B cell (primary cell): ENCODE data around the gene OXTR. TPM values are rescaled to one million over a fixed set of nuclear protein-coding genes. Genes with fewer than 3 reads are reported as not detected.

Experiments
- ATAC-seq: fragments of 200-7000 bp; cut with Tn5 transposase; one replicate; pipeline ENCODE4 v1.10.0; 2021; ENCODE audit warnings: low read depth, mild to moderate bottlenecking, moderate number of reproducible peaks, moderate library complexity
- CTCF ChIA-PET: fragments of 350-600 bp; sonication (Branson Sonifier 250); formaldehyde crosslinking; loops from one replicate; lab custom pipeline; 2021; ENCODE audit warnings: antibody characterized with exemption, inconsistent platforms; lab: Charles Lee
- POLR2A ChIA-PET: fragments of 350-600 bp; sonication (Branson Sonifier 250); formaldehyde crosslinking; loops from one replicate; lab custom pipeline; 2021; ENCODE audit warnings: antibody characterized with exemption; lab: Charles Lee
- DNase-seq: peaks from one replicate; pipeline ENCODE4 v3.0.0; 2013
- H2AFZ ChIP-seq: 2 replicates; pipeline ENCODE4 v1.6.1; 2012; ENCODE audit warnings: mild to moderate bottlenecking, low read depth, low read length; ENCODE audit not compliant: insufficient read depth, poor library complexity, severe bottlenecking
- H3K27ac ChIP-seq, 2 donors: 1 replicate in 1 of 2; 2 replicates in 1 of 2; pipeline ENCODE4 v1.5.1; 2012 to 2013; ENCODE audit warnings: low read length in 2 of 2, mild to moderate bottlenecking in 2 of 2, moderate library complexity in 1 of 2
- H3K27me3 ChIP-seq, 4 experiments: fragments of 200-600 bp in 1 of 4; sonication (generic) in 1 of 4; replicated peaks in 1 of 4; 1 replicate in 2 of 4; 2 replicates in 2 of 4; pipeline versions ENCODE4 v1.6.1 to v1.7.0; 2013 to 2016; ENCODE audit warnings: low read length in 3 of 4, mild to moderate bottlenecking in 2 of 4, mixed read lengths in 1 of 4, moderate library complexity in 1 of 4; ENCODE audit not compliant: insufficient read depth in 4 of 4, control insufficient read depth in 3 of 4; ENCODE audit errors: control extremely low read depth in 1 of 4
- H3K36me3 ChIP-seq, 2 experiments: replicated peaks in 1 of 2; 1 replicate in 1 of 2; 2 replicates in 1 of 2; pipeline versions ENCODE4 v1.6.1 to v1.7.1; 2013; ENCODE audit warnings: low read length in 1 of 2; ENCODE audit not compliant: insufficient read depth in 2 of 2, control insufficient read depth in 1 of 2; ENCODE audit errors: control extremely low read depth in 1 of 2, extremely low read depth in 1 of 2
- H3K4me1 ChIP-seq, 2 donors: fragments of 200-600 bp in 1 of 2; sonication (generic) in 1 of 2; 1 replicate in 1 of 2; 2 replicates in 1 of 2; pipeline versions ENCODE4 v1.5.1 to v1.6.1; 2013 to 2017; ENCODE audit warnings: low read length in 2 of 2; ENCODE audit not compliant: control insufficient read depth in 2 of 2, insufficient read depth in 2 of 2
- H3K4me2 ChIP-seq: replicated peaks from 2 replicates; pipeline ENCODE3; 2012; ENCODE audit warnings: mild to moderate bottlenecking, low read depth, low read length; ENCODE audit not compliant: poor library complexity, severe bottlenecking
- H3K4me3 ChIP-seq, 5 experiments: fragments of 200-600 bp in 1 of 5; sonication (generic) in 1 of 5; 1 replicate in 3 of 5; 2 replicates in 2 of 5; pipeline versions ENCODE4 v1.5.1 to v1.7.0; 2011 to 2016; ENCODE audit warnings: low read length in 4 of 5, mild to moderate bottlenecking in 4 of 5, low read depth in 2 of 5, control low read depth in 1 of 5, moderate library complexity in 1 of 5; ENCODE audit not compliant: insufficient read depth in 1 of 5; ENCODE audit errors: control extremely low read depth in 1 of 5, extremely low read depth in 1 of 5
- H3K79me2 ChIP-seq: fragments of 200-600 bp; sonication (generic); one replicate; pipeline ENCODE4 v1.6.0; 2016; ENCODE audit warnings: low read length; ENCODE audit not compliant: control insufficient read depth, insufficient read depth
- H3K9ac ChIP-seq: fragments of 200-600 bp; sonication (generic); 2 replicates; pipeline ENCODE4 v1.6.1; 2017; ENCODE audit warnings: mild to moderate bottlenecking, low read length, moderate library complexity
- H3K9me3 ChIP-seq, 3 donors: one replicate each; pipeline versions ENCODE4 v1.6.1 to v1.7.1; 2013; ENCODE audit warnings: low read length in 2 of 3; ENCODE audit not compliant: control insufficient read depth in 2 of 3, insufficient read depth in 1 of 3; ENCODE audit errors: control extremely low read depth in 1 of 3
- H4K20me1 ChIP-seq: 2 replicates; pipeline ENCODE4 v1.6.0; 2012; ENCODE audit warnings: mild to moderate bottlenecking, low read length; ENCODE audit not compliant: insufficient read depth, control insufficient read depth, poor library complexity, severe bottlenecking
- H3K27ac Mint-ChIP-seq: one replicate; pipeline ENCODE4 v1.8.0; 2021; ENCODE audit warnings: mixed read lengths
- H3K27me3 Mint-ChIP-seq: one replicate; pipeline ENCODE4 v1.8.0; 2021; ENCODE audit warnings: mixed read lengths
- H3K4me1 Mint-ChIP-seq: one replicate; pipeline ENCODE4 v1.8.0; 2021; ENCODE audit warnings: mixed read lengths
- H3K4me3 Mint-ChIP-seq: one replicate; pipeline ENCODE4 v1.8.0; 2021; ENCODE audit warnings: mixed read lengths
- H3K9me3 Mint-ChIP-seq: one replicate; pipeline ENCODE4 v1.8.0; 2022; ENCODE audit warnings: mixed read lengths; ENCODE audit not compliant: insufficient read depth
- EZH2 ChIP-seq: IDR thresholded peaks from 2 replicates; pipeline ENCODE4 v1.6.1; 2012; ENCODE audit warnings: borderline replicate concordance, low read depth, mild to moderate bottlenecking, moderate library complexity, low read length; ENCODE audit not compliant: insufficient read depth, poor library complexity, severe bottlenecking
- WGBS: methylation state at CpG from one replicate; pipeline ENCODE4 v1.1.5; 2013; ENCODE audit warnings: missing lambda C conversion rate; ENCODE audit not compliant: insufficient coverage; 5-methylcytosine and 5-hydroxymethylcytosine counted together
- intact Hi-C: fragments of 100-400 bp; cut with micrococcal nuclease; formaldehyde crosslinking; loops from one replicate; pipeline ENCODE4 v1.10.0; 2022
- polyA plus RNA-seq: library from polyadenylated mRNA; depleted of rRNA; stranded (reverse); fragments of >200 nt; gene quantifications from 2 replicates; pipeline ENCODE4 v1.2.3, GENCODE V29; 2012
- total RNA-seq, 2 donors: library from RNA; stranded (reverse); fragments of 120-200 nt in 1 of 2; gene quantifications; 1 replicate in 1 of 2; 2 replicates in 1 of 2; pipeline versions ENCODE4 v1.2.3 to v1.2.4, GENCODE V29; 2013 to 2022
- TF ChIP-seq, protein P1 (sequence below): fragments of 200-600 bp; IDR thresholded peaks from one replicate; pipeline ENCODE4 v1.8.0; 2022; ENCODE audit warnings: antibody characterized with exemption, mild to moderate bottlenecking

OXTR gene
- total and polyA plus RNA-seq, 2 donors (not counting 1 experiment from before 2014, with no cell fraction given): 0.13 to 0.17 TPM

DNA sequence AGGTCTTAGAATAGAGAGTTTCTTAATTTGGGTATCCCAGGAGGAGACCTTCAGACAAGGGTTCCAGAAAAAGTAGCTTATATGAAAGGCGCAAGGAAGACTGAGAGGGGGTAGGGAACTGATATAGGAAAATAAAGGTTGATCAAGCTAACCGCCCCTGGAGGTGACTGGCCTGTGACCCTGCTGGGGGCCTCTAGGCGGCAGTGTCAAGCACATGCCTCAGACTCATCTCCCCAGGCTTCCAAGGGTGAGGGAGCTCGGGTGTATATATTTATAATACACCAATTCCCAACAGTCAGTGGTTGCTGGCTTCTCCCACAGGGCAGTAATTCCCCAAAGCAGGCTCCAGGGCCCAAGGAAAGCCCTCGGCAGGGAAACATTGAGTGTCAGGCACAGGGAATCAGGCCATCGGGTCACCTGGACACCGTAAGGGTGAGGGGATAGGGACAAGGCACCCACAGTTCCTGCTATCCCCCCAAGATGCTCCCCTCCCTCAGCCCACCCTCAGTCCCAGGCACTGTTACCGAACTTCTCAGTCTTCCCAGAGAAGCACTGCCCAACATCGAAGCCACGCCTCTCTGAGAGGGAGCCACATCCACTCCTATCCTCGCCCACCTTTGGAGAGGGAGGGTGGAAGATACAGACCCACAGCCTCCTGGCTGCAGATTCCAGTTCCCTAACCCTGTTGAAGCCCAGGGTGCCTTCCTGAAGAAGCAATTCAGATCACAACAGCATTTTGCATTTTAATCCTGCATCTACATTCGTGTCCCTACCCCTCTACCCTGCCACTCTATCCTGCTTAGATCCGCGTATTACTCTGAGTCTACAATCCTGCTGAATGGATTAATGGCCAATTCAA is 55.3 kb downstream of the OXTR start:
- no peaks in the 10 kb centered on the region for H3K27me3 ChIP-seq
- no peaks in the 10 kb centered on the region for H3K9me3 Mint-ChIP-seq
- no peak overlapping the region for H3K27ac Mint-ChIP-seq

DNA sequence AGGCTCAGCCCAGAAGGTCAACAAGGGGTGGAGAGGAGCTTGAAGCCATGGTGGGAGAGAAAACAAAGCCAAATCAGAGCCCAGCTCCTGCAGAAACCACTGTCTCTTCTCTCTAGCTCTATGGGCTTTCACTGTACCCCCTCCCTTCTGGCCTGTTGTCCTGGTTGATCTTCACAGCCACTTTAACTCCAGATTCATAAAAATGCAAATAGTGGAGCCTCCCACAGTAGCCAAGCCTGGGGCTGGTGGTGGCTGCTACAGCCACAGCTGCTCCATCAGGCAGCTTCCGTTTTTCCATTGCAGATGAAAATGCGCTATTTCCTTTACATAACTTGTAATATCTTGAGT is 56.5 kb downstream of the OXTR start:
- Mint-ChIP-seq H3K4me3 (no peak overlapping the region), H3K27me3 (peaks cover 16% of the 10 kb centered on the region), H3K4me1 (peaks cover 2% of the 10 kb centered on the region), H3K27ac (no peak overlapping the region), H3K9me3 (no peaks in the 10 kb centered on the region)
- WGBS: no CpG with 5 or more reads among the region's 2 CpGs
- Histone ChIP-seq H3K9me3 (peaks cover 0 to 6% (median 0%) of the 10 kb centered on the region in 3 donors), H3K27me3 (no peaks in the 10 kb centered on the region), H3K4me1 (no peaks in the 10 kb centered on the region), H3K79me2 (no peaks in the 10 kb centered on the region), H3K36me3 (no peaks in the 10 kb centered on the region), H4K20me1 (no peaks in the 10 kb centered on the region), H3K27ac (no peak overlapping the region), H3K4me2 (no peak overlapping the region), H2AFZ (no peak overlapping the region), H3K4me3 (no peak overlapping the region), H3K9ac (no peak overlapping the region)
- no peak for ATAC-seq
- DNase-seq: no peak
- ChIA-PET CTCF (no interaction called here), POLR2A (no interaction called here)
- intact Hi-C loops: no loop called here
- TF ChIP-seq, protein P1, sequence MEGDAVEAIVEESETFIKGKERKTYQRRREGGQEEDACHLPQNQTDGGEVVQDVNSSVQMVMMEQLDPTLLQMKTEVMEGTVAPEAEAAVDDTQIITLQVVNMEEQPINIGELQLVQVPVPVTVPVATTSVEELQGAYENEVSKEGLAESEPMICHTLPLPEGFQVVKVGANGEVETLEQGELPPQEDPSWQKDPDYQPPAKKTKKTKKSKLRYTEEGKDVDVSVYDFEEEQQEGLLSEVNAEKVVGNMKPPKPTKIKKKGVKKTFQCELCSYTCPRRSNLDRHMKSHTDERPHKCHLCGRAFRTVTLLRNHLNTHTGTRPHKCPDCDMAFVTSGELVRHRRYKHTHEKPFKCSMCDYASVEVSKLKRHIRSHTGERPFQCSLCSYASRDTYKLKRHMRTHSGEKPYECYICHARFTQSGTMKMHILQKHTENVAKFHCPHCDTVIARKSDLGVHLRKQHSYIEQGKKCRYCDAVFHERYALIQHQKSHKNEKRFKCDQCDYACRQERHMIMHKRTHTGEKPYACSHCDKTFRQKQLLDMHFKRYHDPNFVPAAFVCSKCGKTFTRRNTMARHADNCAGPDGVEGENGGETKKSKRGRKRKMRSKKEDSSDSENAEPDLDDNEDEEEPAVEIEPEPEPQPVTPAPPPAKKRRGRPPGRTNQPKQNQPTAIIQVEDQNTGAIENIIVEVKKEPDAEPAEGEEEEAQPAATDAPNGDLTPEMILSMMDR: no peak

More for the DNA sequence above, 55.3 kb downstream of the OXTR start:
- ATAC-seq: no peak
- Histone ChIP-seq H4K20me1 (no peaks in the 10 kb centered on the region), H3K9me3 (peaks cover 0 to 6% (median 0%) of the 10 kb centered on the region in 3 donors), H3K79me2 (no peaks in the 10 kb centered on the region), H3K36me3 (no peaks in the 10 kb centered on the region), H3K27ac (no peak overlapping the region), H3K4me2 (no peak overlapping the region), H3K4me3 (no peak overlapping the region), H2AFZ (no peak overlapping the region), H3K4me1 (no peaks in the 10 kb centered on the region), H3K9ac (no peak overlapping the region)
- intact Hi-C loops: no loop called here
- no peak for TF ChIP-seq EZH2
- TF ChIP-seq, protein P1: no peak
- ChIA-PET POLR2A (no interaction called here), CTCF (no interaction called here)
- peaks cover 13% of the 10 kb centered on the region for H3K27me3 Mint-ChIP-seq
- H3K4me3 Mint-ChIP-seq: no peak overlapping the region
- H3K4me1 Mint-ChIP-seq: peaks cover 2% of the 10 kb centered on the region
- 85% methylated on average over 7 of the region's 14 CpGs for WGBS
- no peak for DNase-seq
